OCI-LY3 (cell line): ENCODE data around the gene PCSK5.
A peak's percentile ranks its signal among the peaks of the same experiment; 100 is the strongest.
"Not testable (repeated sequence)": the region's sequence is repeated elsewhere in the genome, so short reads cannot be mapped to it uniquely, and the experiment has no call there.

Experiments
- H2AFZ ChIP-seq: fragments of 200-600, 300-600 bp; shearing (Covaris generic); 2 replicates; pipeline ENCODE4 v1.6.0; 2014; ENCODE audit warnings: antibody characterized with exemption, low read depth, low read length
- H3K27ac ChIP-seq: fragments of 200-600, 300-600 bp; sonication (generic); 2 replicates; pipeline ENCODE4 v1.5.1; 2014; ENCODE audit warnings: mild to moderate bottlenecking, low read length, moderate library complexity, mixed read lengths
- H3K27me3 ChIP-seq: fragments of 200-600, 300-600 bp; sonication (generic); 2 replicates; pipeline ENCODE4 v1.6.1; 2014; ENCODE audit warnings: low read depth, low read length, mixed read lengths
- H3K36me3 ChIP-seq: fragments of 200-600, 300-600 bp; sonication (generic); replicated peaks from 2 replicates; pipeline ENCODE3; 2014; ENCODE audit warnings: low read depth, low read length, mixed read lengths
- H3K4me1 ChIP-seq: fragments of 300-600, 200-600 bp; sonication (generic); 2 replicates; pipeline ENCODE4 v1.6.1; 2014; ENCODE audit warnings: low read length, mixed read lengths
- H3K4me2 ChIP-seq: fragments of 200-600, 300-600 bp; sonication (generic); 2 replicates; pipeline ENCODE4 v1.6.1; 2014; ENCODE audit warnings: low read length, mixed read lengths
- H3K4me3 ChIP-seq: fragments of 300-600, 200-600 bp; sonication (generic); 2 replicates; pipeline ENCODE4 v1.5.1; 2014; ENCODE audit warnings: antibody characterized with exemption, mild to moderate bottlenecking, low read length, moderate library complexity
- H3K79me2 ChIP-seq: fragments of 300-600, 200-600 bp; shearing (Covaris generic); 2 replicates; pipeline ENCODE4 v1.6.1; 2014; ENCODE audit warnings: mild to moderate bottlenecking, low read length, mixed read lengths
- H3K9ac ChIP-seq: fragments of 300-600, 200-600 bp; shearing (Covaris generic); 2 replicates; pipeline ENCODE4 v1.6.0; 2014; ENCODE audit warnings: mild to moderate bottlenecking, low read length, moderate library complexity
- H3K9me3 ChIP-seq: fragments of 200-600, 300-600 bp; shearing (Covaris generic); 2 replicates; pipeline ENCODE4 v1.6.1; 2014; ENCODE audit warnings: low read length, mixed read lengths; ENCODE audit not compliant: insufficient read depth
- H4K20me1 ChIP-seq: fragments of 200-600, 300-600 bp; sonication (generic); 2 replicates; pipeline ENCODE4 v1.6.1; 2016; ENCODE audit warnings: low read length, mixed read lengths; ENCODE audit not compliant: insufficient read depth
- CTCF ChIP-seq: fragments of 200-600, 300-600 bp; sonication (generic); IDR thresholded peaks from 2 replicates; pipeline ENCODE4 v1.5.1; 2014; ENCODE audit warnings: antibody characterized with exemption, low read length, low read depth
- EZH2phosphoT487 ChIP-seq: fragments of 200-600 bp; shearing (Covaris generic); IDR thresholded peaks from 2 replicates; pipeline ENCODE4 v1.6.1; 2018; ENCODE audit warnings: antibody characterized with exemption, mixed run types, low read depth

PCSK5 gene

GRCh38 chr9:75858497-75859092, 31.9 kb upstream of the PCSK5 start:
- H3K4me3 ChIP-seq: no peak overlapping the region
- H3K27ac ChIP-seq: no peak overlapping the region
- H3K79me2 ChIP-seq: no peaks in the 10 kb centered on the region
- no peak overlapping the region for H3K9ac ChIP-seq
- no peaks in the 10 kb centered on the region for H3K36me3 ChIP-seq
- no peak overlapping the region for H2AFZ ChIP-seq
- H3K4me2 ChIP-seq: no peak overlapping the region
- no peaks in the 10 kb centered on the region for H3K9me3 ChIP-seq
- H4K20me1 ChIP-seq: no peaks in the 10 kb centered on the region
- TF ChIP-seq CTCF (no peak), EZH2phosphoT487 (no peak)
- peaks cover 7% of the 10 kb centered on the region; the same call in 1 of the 2 replicates for H3K27me3 ChIP-seq
- H3K4me1 ChIP-seq: no peaks in the 10 kb centered on the region

GRCh38 chr9:75864266-75864665, 26.2 kb upstream of the PCSK5 start:
- H3K36me3 ChIP-seq: no peaks in the 10 kb centered on the region
- no peak for TF ChIP-seq EZH2phosphoT487
- TF ChIP-seq CTCF: no peak
- H3K79me2 ChIP-seq: no peaks in the 10 kb centered on the region
- H3K4me1 ChIP-seq: peaks cover 4% of the 10 kb centered on the region
- H4K20me1 ChIP-seq: no peaks in the 10 kb centered on the region
- no peak overlapping the region for H3K4me3 ChIP-seq
- no peak overlapping the region for H2AFZ ChIP-seq
- H3K27ac ChIP-seq: no peak overlapping the region
- H3K9ac ChIP-seq: no peak overlapping the region
- H3K4me2 ChIP-seq: no peak overlapping the region
- H3K27me3 ChIP-seq: no peaks in the 10 kb centered on the region
- no peaks in the 10 kb centered on the region for H3K9me3 ChIP-seq

GRCh38 chr9:75866273-75866871, 24.1 kb upstream of the PCSK5 start:
- no peaks in the 10 kb centered on the region for H3K36me3 ChIP-seq
- H4K20me1 ChIP-seq: no peaks in the 10 kb centered on the region
- no peaks in the 10 kb centered on the region for H3K9me3 ChIP-seq
- no peaks in the 10 kb centered on the region for H3K27me3 ChIP-seq
- no peak overlapping the region for H3K9ac ChIP-seq
- no peaks in the 10 kb centered on the region for H3K79me2 ChIP-seq
- H2AFZ ChIP-seq: no peak overlapping the region
- no peak overlapping the region for H3K4me2 ChIP-seq
- no peak overlapping the region for H3K27ac ChIP-seq
- no peak overlapping the region for H3K4me3 ChIP-seq
- TF ChIP-seq EZH2phosphoT487 (no peak), CTCF (peak; percentile 65)
- H3K4me1 ChIP-seq: peaks cover 11% of the 10 kb centered on the region

- H3K4me3 ChIP-seq, H3K79me2 ChIP-seq, H3K9me3 ChIP-seq, H3K9ac ChIP-seq, H3K4me2 ChIP-seq, H3K36me3 ChIP-seq, H4K20me1 ChIP-seq, H3K27ac ChIP-seq, H2AFZ ChIP-seq, H3K27me3 ChIP-seq: not testable (repeated sequence)
- peaks cover 11% of the 10 kb centered on the region for H3K4me1 ChIP-seq
Observed at GRCh38 chr9:75868526-75868925, 21.9 kb upstream of the PCSK5 start.
